HG03095 (cell line): Measurements from ENCODE around the gene UROS.

Experiments
- ATAC-seq: cut with Tn5 transposase; IDR thresholded peaks from one replicate; pipeline ENCODE4 v1.9.1; 2021; ENCODE audit warnings: moderate library complexity; ENCODE audit not compliant: unreplicated experiment

The UROS gene

GRCh38 chr10:125795128-125795527 is 27.9 kb downstream of the UROS start:
- ATAC-seq = no peak

DNA sequence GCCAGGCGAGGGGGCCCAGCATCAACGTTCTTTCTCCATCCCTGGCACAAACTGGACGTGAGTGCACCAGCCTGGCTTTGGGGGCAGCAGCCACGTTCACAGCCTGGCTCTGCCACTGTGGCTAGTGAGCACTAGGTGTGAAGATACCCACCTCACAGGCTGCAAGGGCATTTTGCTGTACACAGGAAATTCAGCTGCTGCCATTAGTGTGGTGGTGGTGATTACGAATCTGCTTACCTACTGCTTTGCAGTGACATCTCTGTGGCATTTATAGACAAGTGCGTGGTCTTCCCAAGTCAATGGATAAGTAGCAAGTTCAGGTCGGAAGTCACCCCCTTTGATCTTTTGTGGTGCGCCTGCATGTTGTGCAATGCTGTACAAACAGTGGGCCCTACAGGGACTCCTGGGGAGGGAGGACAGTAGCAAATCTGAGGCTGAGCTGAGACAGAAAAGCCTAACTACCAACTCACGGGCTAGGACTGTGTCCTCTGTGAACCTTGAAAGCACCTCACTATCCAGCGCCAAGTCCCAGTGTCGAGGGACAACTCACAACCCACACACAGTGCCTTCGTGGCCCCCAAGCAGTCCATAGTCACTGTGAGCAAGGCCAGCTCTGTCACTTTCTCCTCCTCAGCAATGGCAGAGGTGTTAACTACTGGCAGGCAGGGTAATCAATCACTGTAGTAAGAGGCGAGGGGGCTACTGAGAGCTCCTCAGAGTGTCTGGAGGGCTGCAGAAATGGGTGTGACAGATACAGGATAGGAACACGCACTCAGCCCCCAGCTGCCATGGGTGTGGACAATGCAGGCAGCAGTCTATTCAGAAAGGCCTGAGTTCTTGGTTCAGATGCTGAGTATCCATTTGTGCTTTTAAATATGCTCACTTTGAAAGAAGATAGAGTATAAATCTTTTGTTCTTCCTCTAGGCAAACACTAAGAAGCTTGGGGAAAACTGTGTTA is 30.4 kb downstream of the UROS start:
- ATAC-seq = no peak

- no peak for ATAC-seq
Measured at GRCh38 chr10:125788156-125789034, 34.7 kb downstream of the UROS start.

- ATAC-seq = no peak
Measured at GRCh38 chr10:125785791-125786190, 37.3 kb downstream of the UROS start.

- ATAC-seq = peak; percentile 89
Measured at GRCh38 chr10:125783957-125784356, 39.1 kb downstream of the UROS start.

DNA sequence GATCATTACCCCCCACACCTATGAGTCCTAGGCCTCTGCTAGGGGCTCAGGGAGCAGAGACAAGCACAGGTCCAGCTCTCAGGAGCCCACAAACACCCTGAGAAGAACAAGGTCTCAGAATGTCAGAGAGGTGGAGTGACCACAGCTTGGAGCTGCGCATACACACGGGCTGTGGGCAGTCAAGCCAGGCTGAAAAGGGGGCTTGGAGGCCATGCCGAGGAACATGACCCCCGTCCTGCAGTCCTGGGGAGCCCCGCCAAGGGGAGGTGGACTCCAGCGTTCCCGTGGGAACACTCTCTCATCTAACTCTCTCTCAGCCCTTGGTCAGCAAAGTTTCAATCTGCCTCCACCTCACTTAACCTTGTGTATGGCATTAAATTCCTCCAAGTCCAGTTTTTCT is 39.6 kb downstream of the UROS start:
- no peak for ATAC-seq

- no peak for ATAC-seq
Measured at GRCh38 chr10:125782616-125783015, 40.4 kb downstream of the UROS start.

DNA sequence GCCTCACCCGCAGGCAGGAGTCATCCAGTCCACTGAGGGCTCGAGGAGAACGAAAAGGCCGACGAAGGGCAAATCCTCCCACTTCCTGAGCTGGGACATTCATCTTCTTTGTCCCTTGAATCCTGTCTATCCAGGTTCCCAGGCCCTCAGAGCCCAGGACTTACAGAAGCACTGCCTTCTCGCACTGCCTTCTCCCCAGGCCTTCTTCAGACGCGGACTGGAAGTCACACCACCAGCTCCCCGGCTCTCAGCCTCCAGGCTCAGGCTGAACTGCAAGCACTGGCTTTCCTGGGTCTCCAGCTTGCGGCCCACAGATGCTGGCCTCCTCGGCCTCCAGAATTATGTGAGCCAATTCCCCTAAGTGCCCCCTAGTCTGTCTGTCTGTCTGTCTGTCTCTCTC is 41.0 kb downstream of the UROS start:
- no peak for ATAC-seq

GRCh38 chr10:125781374-125781773 is 41.7 kb downstream of the UROS start:
- no peak for ATAC-seq

DNA sequence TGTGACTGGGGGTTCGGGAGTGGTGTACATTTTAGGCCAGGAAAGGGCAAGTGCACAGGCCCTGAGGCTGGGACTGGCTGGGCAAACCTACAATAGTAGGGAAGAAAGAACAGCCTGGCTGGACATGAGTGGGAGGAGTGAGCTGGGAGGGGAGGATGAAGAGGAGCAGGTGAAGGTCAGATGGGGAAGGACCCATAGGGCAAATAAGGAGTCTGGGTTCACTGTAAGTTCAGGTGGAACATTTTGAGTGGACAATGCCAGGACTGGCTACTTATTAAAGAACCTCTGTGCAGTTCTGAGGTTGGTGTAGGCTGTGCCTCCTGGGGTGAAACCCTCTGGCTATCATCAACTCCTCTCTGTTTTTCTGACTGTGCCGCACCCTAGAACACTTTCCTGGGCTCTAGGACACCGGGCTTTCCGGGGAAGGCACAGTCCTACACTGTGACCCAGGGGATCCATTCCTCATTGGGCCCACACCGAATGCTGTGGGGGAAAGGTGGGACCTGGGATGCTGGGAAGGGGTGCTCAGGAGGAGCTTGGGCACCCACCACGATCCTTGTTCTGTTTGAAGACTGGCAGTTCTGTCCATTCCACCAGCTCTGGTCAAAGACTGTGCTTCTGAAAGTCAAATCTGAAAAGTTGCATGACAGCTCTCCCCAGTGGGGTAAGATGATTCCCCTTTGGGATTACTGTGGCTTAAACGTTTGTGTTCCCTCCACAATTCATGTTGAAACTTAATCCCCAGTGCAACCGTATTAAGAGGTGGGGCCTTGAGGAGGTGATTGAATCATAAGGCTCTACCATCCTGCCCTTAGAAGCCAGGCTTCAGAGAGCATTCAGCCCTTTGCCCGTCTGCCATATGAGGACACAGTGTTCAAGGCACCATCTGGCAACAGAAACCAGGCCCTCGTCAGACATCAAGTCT is 43.4 kb downstream of the UROS start:
- ATAC-seq = no peak

DNA sequence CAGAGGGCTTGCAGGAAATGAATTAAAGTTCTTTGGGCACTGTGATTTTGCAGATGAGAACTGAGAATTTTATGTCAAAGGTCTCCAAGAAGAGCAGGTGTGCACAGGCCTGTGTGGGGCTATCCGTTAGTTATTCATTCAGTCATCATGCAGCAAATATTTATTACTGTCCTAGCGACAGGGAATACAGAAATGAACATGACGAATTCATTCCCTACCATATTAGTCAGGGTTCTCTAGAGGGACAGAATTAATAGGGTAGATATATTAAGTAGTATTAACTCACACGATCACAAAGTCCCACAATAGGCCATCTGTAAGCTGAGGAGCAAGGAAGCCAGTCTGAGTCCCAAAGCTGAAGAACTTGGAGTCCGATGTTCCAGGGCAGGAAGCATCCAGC is 44.5 kb downstream of the UROS start:
- ATAC-seq = no peak

GRCh38 chr10:125777806-125778205 is 45.3 kb downstream of the UROS start:
- ATAC-seq = no peak

- ATAC-seq = no peak
Measured at GRCh38 chr10:125775491-125776106, 47.5 kb downstream of the UROS start, which contains the start of gene MMP21. Gene MMP21, minus strand, starts transcription at chr10:125775821. Its CDS starts 0 bp downstream, at chr10:125775821.

- ATAC-seq = no peak
Measured at GRCh38 chr10:125774581-125775191, 48.4 kb downstream of the UROS start.

DNA sequence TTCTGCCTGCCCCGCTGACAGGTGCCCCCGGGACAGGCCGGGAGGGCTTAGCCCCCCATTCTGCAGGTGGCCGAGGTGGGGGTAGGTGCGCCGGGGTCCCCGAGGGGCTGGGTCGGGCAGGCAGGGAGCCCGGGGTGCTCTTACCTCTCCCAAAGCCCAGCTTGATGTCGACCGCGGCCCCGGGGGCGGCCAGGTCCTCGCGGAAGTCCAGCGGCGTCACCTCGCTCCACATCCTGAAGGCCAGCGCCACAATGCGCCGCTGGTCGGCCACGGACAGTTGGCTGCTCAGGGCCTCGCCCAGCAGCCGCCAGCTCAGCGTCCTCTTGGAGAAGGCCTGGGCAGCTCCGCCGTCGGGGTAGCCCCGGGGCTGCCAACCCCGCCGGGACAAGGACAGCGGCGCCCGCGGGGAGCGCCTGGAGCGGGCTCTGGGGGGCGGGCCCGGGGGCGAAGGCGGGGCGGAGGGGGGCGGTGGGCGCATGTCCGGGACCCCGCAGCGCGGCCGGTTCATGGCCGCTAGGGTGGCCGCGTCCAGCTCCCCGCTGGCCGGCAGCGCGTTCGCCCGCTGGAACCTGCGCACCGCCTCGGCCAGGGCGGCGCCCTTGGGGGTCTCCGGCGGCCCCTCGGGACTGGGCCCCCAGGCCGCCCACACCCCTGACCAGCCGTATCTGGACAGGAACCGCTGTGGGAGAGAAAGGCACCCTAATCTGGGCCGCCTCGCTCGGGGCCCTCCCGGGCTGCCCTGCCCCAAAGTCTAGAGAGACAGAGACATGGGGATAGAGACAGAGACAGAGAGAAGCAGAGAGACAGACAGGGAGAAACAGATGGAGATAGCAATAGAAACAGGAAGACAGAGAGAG is 49.1 kb downstream of the UROS start:
- ATAC-seq = no peak

GRCh38 chr10:125772864-125773180 is 50.2 kb downstream of the UROS start:
- ATAC-seq = no peak

- no peak for ATAC-seq
Measured at GRCh38 chr10:125772112-125772863, 50.8 kb downstream of the UROS start.

DNA sequence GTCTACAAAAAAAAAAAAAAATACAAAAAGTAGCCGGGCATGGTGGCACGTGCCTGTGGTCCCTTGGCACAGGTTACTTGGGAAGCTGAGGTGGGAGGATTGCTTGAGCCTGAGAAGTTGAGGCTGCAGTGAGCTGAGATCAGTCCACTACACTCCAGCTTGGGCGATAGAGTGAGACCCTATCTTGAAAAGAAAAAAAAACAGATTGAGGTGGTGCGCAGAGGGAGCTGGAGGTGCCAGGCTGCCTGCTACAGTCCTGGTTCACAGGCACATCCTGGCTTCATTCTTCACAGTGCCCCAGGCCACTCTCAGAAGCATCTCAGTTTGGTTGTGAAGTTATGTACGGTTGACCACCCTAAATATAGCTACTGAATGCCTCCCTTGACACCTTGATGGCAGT is 52.2 kb downstream of the UROS start:
- ATAC-seq = no peak
